IMR-90 (cell line): ENCODE measurements around the gene KCNQ5.

Experiments used
- CEBPB ChIP-seq: IDR thresholded peaks from 2 replicates; pipeline ENCODE4 v1.6.1; 2012; ENCODE audit warnings: low read depth, low read length, improper control_type of control experiment
- CTCF ChIP-seq: conservative IDR thresholded peaks from 2 replicates; pipeline ENCODE4 v1.5.1; 2012; ENCODE audit warnings: mild to moderate bottlenecking, low read depth, low read length, improper control_type of control experiment
- MAZ ChIP-seq: IDR thresholded peaks from 2 replicates; pipeline ENCODE4 v1.6.1; 2012; ENCODE audit warnings: low read depth, mild to moderate bottlenecking, low read length, improper control_type of control experiment, moderate library complexity, borderline replicate concordance
- POLR2A ChIP-seq: IDR thresholded peaks from 2 replicates; pipeline ENCODE4 v1.6.1; 2012; ENCODE audit warnings: mild to moderate bottlenecking, low read depth, low read length
- RFX5 ChIP-seq: IDR thresholded peaks from 2 replicates; pipeline ENCODE4 v1.8.0; 2012; ENCODE audit warnings: low read depth, mild to moderate bottlenecking, low read length, moderate library complexity
- SMC3 ChIP-seq: fragments of 150-350 bp; IDR thresholded peaks from 2 replicates; pipeline ENCODE4 v1.6.1; 2016; ENCODE audit warnings: low read depth, mild to moderate bottlenecking, antibody characterized with exemption, low read length, moderate library complexity
- USF2 ChIP-seq: fragments of 150-350 bp; IDR thresholded peaks from 2 replicates; pipeline ENCODE4 v1.6.1; 2017; ENCODE audit warnings: mild to moderate bottlenecking, antibody characterized with exemption, low read length, low read depth

- TF ChIP-seq CTCF (no peak), MAZ (no peak), POLR2A (no peak), RFX5 (no peak), SMC3 (no peak), CEBPB (no peak), USF2 (no peak)
Observed at GRCh38 chr6:72892901-72893300, 271.0 kb downstream of the KCNQ5 start.
